Measurements from ENCODE around the gene HAO2.
"Not testable (repeated sequence)": the region's sequence is repeated elsewhere in the genome, so short reads cannot be mapped to it uniquely, and the experiment has no call there.

Gene HAO2

DNA sequence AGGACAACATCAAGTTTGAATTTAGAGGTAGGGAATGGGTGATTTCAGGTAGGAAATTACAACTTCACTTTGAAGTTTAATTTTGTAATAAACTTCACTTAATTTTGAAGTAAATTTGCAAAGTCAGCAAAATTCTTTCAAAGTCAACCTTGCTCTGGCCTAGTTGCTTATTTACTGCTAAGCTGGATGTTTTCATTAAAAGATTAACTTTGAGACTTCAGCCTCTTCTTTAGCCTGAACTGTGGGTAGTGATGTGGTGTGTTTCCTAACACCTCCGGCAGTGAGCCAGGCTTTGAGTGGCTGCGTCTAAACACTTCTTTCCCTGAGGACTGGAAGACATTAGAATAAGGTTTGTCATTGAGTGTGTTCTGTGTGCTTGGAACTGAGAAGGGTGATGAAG is at the start of gene HAO2:
HAO2 (plus strand) TSS at position 232 of the 400 bp plus-strand sequence. CDS start 12,301 bp downstream, outside the sequence.
- no peak for DNase-seq (ENCODE audit: extremely low read depth in 1 of 2, low read depth in 1 of 2)

DNA sequence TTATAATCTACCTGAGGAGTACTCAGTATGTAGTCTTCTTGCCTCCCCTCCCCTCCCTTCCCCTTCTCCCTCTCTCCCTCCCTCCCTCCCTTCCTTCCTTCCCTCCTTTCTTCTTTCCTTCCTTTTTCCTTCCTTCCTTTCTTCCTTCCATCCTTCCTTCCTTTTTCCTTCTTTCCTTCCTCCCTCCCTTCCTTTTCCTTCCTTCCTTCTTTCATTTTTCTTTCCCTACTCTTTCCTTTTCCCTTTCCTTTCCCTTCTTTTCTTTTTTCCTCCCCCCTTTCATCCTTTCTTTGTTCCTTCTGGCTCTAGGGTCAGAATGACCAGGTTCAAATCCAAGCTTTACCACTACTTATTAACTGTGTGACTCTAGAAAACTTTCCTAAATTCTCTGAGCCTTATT is 48.5 kb upstream of the HAO2 start:
- DNase-seq (ENCODE audit: extremely low read depth in 1 of 2, low read depth in 1 of 2) = no peak

DNA sequence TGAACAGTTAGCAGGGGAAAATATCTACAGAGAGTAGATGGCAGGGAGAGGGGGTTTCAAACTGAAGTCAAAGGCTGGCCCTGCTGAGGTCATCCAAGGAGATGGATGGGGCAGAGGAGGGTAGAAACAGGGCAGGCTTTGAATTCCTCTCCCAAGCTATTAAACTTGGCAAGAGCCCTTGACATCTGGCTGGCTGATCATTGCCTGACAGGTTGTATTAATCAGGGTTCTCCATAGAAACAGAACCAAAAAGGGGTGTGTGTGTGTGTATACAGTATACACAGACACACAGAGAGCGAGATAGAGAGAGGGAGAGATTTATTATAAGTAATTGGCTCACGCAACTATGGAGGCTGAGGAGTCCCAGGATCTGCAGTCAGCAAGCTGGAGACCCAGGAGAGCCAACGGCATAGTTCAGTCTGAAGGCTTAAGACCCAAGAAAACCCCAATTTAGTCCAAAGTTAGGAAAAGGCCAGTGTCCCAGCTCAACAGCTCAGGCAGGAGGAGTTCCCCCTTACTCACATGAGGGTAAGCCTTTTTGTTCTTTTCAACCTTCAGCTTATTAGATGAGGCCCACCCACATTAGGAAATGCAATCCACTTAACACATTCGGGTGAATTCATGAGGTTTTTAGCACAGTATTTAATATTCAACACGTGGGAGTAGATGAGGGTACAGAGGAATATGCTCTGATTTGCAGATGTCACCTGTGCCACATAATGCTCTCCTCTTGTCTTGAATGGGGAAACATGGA is 46.7 kb upstream of the HAO2 start:
- DNase-seq (ENCODE audit: extremely low read depth in 1 of 2, low read depth in 1 of 2) = no peak

DNA sequence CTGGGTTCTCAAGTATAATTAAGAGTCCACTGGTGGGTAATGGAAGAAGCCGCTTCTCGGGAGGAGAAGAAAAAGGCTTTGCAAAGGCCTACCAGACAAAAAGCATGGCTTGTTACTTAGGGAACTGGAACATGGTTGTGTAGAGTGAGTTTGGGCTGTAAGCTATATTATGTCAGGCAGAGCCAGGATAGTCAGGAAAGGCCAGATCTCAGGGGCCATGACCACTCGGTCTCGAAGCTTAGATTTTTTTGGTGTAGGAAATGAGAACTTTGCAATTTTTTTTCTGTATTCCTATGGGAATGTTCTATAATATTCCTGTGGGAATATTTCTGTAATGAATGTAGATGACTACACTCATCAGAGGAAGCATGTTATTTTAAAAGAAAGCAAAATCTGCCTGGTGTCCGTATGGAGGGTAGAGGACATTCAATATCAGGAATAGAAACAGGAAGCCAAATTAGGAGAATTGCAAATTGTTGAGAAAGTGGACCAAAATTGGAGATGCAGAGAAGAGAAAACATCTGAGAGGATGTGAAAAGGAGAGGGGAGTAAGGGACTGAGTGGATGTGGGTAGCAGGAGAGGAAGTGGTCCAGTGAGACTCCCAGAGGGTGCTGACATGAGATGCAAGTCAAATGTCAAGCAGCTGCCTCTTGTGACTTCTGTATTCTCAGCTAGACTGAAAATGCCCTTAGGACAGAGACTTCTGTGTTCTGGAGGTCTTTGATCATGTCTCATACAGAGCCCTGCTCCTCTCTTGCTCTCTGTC is 45.2 kb upstream of the HAO2 start:
- no peak for DNase-seq (ENCODE audit: extremely low read depth in 1 of 2, low read depth in 1 of 2)

DNA sequence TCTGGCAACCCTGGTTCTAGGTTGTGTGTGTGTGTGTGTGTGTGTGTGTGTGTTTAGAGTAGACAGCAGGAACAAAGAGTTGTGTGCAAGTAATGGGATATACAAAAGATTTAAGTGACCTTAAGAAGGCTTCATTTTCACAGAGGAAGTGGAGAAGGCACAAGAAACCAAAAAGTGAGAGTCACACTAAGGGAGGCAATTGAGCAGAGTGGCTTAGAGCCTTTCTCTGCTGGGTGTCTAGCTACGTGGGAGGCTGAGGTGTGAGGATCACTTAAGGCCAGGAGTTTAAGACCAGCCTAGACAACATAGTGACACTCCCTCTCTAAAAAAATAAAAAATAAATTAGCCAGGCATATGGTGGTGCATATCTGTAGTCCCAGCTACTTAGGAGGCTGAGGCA is 44.4 kb upstream of the HAO2 start:
- DNase-seq (ENCODE audit: extremely low read depth in 1 of 2, low read depth in 1 of 2) = no peak

DNA sequence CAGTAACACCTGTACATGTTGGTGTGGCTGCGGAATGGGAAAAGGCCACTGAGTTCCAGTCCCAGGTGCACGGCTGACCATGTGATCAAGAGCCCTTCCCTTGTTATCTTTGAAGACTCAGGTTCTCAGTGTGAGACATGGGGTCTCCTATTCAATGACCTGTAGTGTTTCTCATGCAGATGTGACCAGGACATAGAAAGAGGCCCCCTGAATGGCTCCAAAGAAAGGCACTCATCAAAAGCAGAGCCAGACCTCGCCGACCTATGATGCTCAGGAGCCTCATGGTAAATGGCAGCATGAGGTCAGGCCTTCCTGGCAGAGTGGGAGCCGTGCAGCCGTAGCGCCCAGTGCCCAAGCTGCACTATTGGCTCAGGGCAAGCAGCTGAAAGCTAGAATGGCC is 42.3 kb upstream of the HAO2 start:
- DNase-seq (ENCODE audit: extremely low read depth in 1 of 2, low read depth in 1 of 2) = no peak

DNA sequence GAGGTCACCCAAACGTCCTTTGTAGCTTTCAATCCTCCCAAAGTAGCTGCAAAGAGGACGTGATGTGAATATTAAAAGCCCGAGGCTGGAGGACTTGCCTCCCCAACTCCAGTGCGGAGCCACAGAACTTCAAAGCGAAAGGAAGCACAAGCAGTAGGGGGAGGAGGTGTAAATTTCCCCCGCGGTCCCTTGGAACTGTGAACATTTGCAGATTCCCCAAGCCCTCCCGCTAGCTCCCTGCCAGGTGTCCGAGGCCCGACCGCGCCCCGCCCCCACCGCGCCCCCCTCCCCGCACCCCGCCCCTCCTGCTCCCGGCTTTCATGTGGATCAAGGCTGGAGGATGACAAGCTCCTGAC is 41.5 kb upstream of the HAO2 start:
- DNase-seq (ENCODE audit: extremely low read depth in 1 of 2, low read depth in 1 of 2) = no peak

DNA sequence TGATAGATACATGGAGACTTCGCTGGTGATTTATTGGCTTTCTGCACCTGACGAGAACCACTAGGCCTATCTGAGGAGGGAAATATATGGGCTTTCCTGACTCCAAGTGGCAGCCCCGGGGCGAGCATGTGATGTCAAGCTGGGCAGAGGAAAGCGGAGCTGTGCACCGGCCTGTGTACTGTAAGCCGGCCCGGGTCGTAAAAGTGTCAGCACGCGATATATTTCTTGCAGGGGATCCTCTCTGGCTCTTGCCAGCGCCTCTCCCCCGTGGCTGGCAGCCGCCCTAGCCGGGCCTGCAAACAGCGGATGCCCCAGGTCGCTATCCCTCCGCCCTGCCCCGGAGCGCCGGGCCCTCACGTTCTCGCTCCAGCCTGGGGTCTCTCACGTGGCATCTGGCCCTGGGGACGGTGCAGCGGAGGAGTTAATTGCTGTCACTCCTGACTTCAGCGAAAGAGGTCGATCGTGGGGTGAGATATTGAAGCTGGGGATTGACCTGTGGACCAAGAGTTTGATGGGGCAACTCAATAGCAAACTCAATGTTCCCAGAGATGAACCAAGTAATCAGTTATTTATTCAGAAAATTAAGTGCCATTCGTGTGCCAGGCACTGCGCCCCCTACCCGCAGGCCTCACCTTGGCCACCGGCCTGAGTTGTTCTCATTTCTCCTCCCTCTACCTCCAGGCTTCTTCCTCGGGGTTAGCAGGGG is 41.0 kb upstream of the HAO2 start:
- DNase-seq (ENCODE audit: extremely low read depth in 1 of 2, low read depth in 1 of 2) = no peak

DNA sequence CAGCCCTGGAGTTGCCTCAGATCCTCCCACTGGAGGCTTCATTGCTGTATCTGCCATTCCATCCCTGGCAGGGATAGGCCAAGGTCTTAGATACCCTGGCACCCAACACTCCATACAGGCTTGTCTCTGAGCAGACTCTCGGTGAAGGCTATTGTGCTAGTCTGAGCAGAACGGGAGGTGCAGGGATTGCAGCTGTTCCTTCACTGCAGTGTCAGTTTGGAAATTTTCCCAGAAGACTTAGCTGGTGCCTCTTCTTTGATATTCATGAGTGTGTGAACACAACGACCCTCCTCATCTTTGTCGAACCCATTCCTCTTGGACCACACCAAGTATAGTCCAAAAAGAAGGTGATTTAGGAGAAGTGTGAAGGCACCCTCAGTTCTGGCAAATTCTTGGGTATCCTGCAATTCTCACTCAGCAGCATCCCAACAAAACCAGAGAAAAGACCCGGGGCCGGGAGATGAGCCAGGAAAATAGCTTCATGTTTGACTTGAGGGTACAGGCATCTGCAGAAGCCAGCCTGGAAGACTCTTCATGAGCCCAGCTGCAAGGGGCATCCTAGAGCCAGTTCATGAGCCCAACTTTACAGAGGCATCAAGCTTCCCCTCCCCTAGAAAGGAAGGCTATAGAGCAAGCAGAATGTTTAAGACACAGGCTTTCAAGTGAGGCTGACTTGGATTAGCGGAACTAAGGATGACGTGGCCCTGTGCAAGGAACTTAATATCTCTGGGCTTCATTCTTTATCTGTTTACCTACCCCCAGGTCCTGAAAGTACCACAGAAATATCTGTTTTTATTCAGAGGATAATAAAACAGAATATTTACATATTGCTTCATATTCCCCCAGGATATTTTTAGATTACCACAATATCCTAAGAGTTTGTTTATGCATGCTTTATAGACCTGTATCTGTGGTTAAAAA is 38.8 kb upstream of the HAO2 start:
- DNase-seq (ENCODE audit: extremely low read depth in 1 of 2, low read depth in 1 of 2) = no peak

DNA sequence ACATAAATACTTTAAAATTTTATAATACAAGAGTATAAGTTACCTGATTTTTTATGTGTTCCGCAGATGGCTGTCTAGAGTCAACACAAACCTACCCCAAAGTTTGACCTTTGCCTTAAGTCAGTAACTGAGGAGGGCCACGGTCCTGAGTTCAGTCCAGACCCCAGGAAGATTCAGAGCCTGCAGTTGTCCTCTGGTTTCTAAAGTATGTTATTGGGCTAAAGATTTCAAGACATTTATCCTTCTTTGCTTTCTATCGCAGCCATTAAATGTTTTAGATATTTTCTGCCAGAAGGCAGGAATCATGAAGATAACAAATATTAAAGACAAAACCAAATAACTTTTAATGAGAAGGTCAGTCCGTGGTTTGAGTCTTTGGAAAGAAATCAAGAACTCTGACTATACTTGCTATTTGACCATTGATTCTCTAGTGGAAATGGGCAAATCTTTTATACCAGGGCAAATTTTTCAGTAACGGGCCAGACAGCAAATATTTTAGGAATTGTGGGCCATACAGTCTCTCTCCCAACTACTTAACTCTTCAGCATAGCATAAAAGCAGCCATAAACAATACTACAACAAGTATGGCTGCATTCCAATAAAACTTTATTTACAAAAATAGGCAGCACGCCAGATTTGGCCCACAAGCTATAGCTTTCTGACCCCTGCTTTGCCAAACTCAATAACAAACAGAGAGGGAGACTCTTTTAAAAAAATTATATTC is 38.0 kb upstream of the HAO2 start:
- no peak for DNase-seq (ENCODE audit: extremely low read depth in 1 of 2, low read depth in 1 of 2)

DNA sequence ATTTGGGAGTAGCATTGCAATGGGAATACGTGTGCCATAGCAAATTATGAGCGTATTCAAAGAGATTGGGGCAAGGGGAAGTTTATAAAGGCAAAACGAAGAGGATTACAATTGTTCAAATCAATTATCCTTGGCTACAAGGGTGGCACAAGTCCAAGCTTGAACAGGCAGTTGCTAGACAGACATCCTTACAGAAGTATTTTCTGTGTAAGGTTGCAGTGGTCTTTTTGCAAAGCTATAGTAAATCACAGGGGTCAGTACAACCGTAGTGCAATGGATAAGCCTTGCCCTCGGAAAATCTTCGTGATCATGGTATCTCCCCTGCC is 37.4 kb upstream of the HAO2 start:
- no peak for DNase-seq (ENCODE audit: extremely low read depth in 1 of 2, low read depth in 1 of 2)

DNA sequence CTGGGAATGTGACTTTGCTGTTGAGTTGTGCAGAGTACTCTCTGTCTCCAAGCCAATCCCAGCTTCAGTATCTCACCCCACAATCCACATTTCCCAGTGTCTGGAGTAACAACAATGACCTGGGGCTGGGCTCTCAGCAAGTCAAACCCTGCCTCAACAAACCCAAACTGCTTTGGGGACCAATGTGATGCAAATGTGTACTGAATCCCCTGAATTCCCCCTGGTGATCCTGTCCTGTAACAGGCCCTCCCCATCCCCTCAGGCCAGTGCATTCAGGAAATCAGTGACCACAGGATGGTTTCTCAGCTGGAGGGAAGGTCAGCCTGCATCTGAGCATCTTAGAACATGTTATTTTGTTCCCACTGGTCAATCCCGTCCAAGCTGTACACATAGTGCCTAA is 36.7 kb upstream of the HAO2 start:
- no peak for DNase-seq (ENCODE audit: extremely low read depth in 1 of 2, low read depth in 1 of 2)

DNA sequence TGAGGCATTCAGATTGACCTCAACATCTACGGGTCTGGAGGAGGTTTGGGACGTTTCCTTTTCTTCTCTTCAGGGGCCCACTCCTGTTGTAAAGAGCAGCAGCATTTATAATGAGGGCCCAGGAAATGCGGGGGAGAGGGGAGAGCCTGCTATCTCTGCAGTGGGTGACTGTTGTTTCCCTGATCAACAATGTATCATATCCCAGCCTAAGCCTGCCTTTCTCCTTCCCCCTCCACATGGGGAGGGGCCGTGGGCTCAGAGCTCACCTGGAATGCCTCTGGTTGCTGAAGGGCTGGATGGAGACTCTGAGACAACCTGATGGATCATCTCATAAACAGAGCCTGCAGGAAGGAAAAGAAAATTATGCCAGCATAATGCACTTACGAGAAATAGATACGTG is 36.0 kb upstream of the HAO2 start:
- DNase-seq (ENCODE audit: extremely low read depth in 1 of 2, low read depth in 1 of 2) = no peak

DNA sequence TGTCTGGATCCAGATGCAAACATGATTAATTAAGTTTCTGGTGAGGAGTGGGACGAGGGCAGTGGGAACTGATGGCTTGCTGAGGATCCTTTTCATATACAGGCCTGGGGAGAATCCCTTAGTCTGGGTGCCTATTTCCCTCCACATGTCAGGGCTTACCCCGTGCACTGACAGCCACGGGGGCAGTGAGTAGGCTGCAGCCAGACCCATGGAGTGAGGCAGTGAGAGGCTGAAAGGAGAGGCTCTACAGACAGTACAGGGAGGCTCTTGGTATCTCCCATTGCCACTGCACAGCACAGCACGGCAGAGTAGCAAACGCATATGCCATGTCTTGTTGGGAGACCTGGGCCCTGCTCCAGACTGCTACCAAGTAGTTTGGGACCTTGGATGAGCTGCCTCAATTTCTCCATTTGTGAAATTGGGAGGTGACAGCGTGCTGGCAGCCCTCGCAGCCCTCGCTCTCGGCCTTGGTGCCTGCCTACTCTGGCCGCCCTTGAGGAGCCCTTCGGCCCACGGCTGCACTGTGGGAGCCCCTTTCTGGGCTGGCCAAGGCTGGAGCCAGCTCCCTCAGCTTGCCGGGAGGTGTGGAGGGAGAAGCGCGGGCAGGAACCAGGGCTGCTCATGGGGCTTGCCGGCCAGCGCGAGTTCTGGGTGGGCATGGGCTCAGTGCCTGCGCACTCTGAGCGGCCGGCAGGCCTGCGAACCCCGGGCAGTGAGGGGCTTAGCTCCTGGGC is 35.3 kb upstream of the HAO2 start:
- no peak for DNase-seq (ENCODE audit: extremely low read depth in 1 of 2, low read depth in 1 of 2)

DNA sequence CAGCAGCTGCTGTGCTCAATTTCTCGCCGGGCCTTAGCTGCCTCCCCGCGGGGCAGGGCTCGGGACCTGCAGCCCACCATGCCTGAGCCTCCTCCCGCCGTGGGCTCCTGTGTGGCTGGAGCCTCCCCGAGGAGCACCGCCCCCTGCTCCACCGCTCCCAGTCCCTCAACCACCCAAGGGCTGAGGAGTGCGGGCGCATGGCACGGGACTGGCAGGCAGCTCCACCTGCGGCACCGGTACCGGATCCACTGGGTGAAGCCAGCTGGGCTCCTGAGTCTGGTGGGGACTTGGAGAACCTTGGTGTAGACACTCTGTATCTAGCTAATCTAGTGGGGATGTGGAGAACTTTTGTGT is 34.7 kb upstream of the HAO2 start:
- DNase-seq (ENCODE audit: extremely low read depth in 1 of 2, low read depth in 1 of 2) = not testable (repeated sequence)

DNA sequence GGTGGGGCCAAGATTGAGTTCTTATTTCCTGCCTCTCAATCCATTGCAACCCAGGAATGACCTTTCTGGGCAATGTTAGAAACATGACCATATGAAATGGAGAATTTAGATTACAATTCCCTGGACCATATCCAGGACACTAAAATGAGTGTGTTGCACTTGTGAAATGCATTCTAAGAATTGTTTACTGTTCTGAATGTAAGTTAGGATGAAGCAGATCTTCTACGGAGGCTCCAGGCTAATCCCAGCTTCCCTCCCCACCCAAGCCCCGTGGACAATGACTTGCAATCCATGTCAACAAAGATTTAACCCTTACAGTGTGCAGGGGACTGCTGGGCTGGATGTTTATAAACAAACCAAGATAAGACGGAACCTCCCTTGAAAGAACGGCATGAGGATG is 31.7 kb upstream of the HAO2 start:
- DNase-seq (ENCODE audit: extremely low read depth in 1 of 2, low read depth in 1 of 2) = no peak

DNA sequence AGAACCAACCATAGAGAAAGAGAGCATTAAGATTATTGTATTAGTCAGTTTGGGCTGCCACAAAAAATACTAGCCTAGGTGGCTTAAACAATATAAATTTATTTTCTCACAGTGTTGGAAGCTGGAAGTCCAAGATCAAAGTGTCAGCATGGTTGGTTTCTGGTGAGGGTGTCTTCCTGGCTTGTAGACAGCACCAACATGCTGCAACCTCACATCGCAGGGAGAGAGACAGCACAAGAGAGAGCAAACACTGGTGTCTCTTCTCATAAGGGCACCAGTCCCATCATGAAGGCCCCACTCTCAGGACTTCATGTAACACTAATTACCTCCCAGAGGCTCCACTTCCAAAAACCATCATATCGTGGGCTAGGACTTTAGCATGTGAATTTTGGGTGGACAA is 30.6 kb upstream of the HAO2 start:
- no peak for DNase-seq (ENCODE audit: extremely low read depth in 1 of 2, low read depth in 1 of 2)

DNA sequence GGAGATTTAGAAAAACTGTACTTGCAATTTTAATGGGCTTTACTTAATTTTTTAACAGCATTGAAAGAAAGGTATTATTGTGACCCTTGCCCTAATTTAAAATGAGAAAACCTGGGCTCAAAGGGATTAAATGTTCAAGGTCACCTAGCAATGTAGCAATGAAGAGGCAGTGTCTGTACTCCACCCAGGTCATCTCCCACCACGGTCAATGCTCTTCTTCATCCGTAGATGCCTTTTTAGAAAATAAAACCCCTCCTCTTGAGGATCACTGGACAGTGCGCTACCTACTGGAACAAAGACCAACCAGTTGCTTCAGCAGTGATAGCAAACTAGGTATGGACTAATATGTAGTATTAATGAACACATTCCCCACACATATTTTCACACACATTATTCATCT is 29.8 kb upstream of the HAO2 start:
- DNase-seq (ENCODE audit: extremely low read depth in 1 of 2, low read depth in 1 of 2) = no peak

DNA sequence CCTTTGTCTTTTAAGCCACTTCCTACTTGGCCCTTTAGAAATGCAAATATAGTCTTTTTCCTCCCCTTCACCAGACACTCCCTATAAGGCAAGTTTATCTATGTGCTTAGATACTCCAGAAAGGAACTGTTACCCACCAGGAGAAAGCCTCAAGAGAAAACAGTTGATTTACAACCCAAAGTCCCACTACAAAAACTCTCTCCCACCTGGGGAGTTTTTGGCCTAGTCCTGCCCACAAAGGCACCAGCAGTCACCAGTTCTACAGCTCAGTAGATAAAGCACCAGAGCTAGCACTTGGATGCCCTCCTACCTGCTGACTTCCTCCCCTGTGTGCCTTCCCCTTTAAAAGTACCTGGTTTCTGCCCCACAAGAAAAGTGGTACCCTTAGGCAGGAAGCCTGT is 27.7 kb upstream of the HAO2 start:
- no peak for DNase-seq (ENCODE audit: extremely low read depth in 1 of 2, low read depth in 1 of 2)

Measured in stimulated activated CD8-positive, alpha-beta memory T cell treated with anti-CD3 and anti-CD28 coated beads, Interleukin-7, amount 100 ng/mL, for 48 hours (primary cell).